Measurements from ENCODE around the gene CDHR5. TPM values are rescaled to one million over a fixed set of nuclear protein-coding genes. Genes with fewer than 3 reads are reported as not detected.
"Not testable (repeated sequence)": the region's sequence is repeated elsewhere in the genome, so short reads cannot be mapped to it uniquely, and the experiment has no call there.

CDHR5 gene
- total RNA-seq, 4 donors from 2014 or later = 256 to 1,063 (median 597) TPM

DNA sequence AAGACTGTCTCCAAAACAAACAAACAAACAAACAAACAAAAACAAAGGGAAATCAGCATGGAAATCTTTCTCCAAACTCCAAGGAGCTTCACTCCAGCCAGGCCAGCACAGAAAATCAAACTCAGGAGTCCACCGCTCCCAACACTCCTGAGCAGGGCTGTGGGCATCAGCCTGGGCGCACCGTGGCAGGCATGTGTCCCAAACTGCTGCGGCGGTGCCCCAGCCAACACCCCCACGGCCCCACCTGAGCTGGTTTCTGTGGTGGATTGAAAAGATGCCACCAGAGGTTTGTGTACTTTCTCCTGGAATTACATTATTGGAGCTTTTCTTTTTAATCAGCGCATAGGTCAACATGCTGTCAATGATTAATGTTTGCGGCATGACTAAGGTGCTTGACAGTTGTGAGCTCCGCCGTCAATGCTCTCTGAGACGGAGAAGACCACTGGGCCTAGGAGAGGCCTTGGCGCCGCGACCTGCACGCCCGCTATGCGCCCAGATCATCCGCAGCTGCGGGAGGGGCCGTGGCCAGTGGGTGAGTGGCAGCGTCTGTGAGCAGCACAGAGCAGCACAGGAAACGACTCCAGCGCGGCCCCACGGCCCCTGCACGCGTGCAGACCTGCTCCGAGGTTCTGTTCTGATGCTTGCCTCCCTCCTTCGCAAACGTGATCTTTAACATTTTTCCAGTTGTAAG lies 30.4 kb upstream of the CDHR5 start:
- WGBS, 2 donors (ENCODE audit: low coverage in 1 of 2) = 60 to 77% methylated on average over 2 to 30 of the region's 30 CpGs
- no peak overlapping the region for H3K4me3 ChIP-seq
- H3K27me3 ChIP-seq = no peaks in the 10 kb centered on the region
- H3K27ac ChIP-seq = no peak overlapping the region
- intact Hi-C loops (cut with DNase I; ENCODE audit: low total_unique reads) (no loop called here), in situ Hi-C loops (cut with MboI; ENCODE audit: low pct_ligation_motif_present in 1 of 4, low pct_unique_long_range_greater_than_20kb in 1 of 4, low sequenced_read_pairs in 3 of 4) (no loop called here)
- TF ChIP-seq EP300 (IDR thresholded peaks at IDR 0.05; ENCODE audit: low read depth) = no peak
- TF ChIP-seq POLR2AphosphoS5 (IDR thresholded peaks at IDR 0.05) = no peak
- TF ChIP-seq, protein P1, sequence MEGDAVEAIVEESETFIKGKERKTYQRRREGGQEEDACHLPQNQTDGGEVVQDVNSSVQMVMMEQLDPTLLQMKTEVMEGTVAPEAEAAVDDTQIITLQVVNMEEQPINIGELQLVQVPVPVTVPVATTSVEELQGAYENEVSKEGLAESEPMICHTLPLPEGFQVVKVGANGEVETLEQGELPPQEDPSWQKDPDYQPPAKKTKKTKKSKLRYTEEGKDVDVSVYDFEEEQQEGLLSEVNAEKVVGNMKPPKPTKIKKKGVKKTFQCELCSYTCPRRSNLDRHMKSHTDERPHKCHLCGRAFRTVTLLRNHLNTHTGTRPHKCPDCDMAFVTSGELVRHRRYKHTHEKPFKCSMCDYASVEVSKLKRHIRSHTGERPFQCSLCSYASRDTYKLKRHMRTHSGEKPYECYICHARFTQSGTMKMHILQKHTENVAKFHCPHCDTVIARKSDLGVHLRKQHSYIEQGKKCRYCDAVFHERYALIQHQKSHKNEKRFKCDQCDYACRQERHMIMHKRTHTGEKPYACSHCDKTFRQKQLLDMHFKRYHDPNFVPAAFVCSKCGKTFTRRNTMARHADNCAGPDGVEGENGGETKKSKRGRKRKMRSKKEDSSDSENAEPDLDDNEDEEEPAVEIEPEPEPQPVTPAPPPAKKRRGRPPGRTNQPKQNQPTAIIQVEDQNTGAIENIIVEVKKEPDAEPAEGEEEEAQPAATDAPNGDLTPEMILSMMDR (IDR thresholded peaks at IDR 0.05) = no peak
- TF ChIP-seq POLR2A (IDR thresholded peaks at IDR 0.05) = no peak
- H3K9me3 ChIP-seq = no peaks in the 10 kb centered on the region
- peaks cover 0 to 2% (median 0%) of the 10 kb centered on the region in 4 donors for H3K36me3 ChIP-seq
- DNase-seq = no peak
- H3K4me1 ChIP-seq = peaks cover 0 to 17% (median 7%) of the 10 kb centered on the region in 4 donors

DNA sequence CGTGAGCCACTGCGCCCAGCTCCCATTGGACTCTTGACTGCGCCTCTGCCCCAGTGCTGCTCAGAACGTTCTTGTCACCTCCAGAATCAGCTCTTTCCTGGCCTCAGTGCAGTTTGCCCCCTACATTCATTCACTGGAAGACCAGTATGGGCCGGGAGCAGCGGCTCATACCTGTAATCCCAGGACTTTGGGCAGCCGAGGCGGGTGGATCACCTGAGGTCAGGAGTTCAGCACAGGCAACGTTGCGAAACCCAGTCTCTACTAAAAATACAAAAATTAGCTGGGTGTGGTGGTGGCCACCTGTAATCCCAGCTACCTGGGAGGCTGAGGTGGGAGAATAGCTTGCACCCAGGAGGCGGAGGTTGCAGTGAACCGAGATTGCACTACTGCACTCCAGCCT lies 29.7 kb upstream of the CDHR5 start:
- peaks cover 0 to 17% (median 7%) of the 10 kb centered on the region in 4 donors for H3K4me1 ChIP-seq
- in situ Hi-C loops (cut with MboI; ENCODE audit: low pct_ligation_motif_present in 1 of 4, low pct_unique_long_range_greater_than_20kb in 1 of 4, low sequenced_read_pairs in 3 of 4); DNase-seq; H3K27ac ChIP-seq; H3K4me3 ChIP-seq; H3K9me3 ChIP-seq; H3K27me3 ChIP-seq; H3K36me3 ChIP-seq; intact Hi-C loops (cut with DNase I; ENCODE audit: low total_unique reads): not testable (repeated sequence)
- WGBS, 2 donors (ENCODE audit: low coverage in 1 of 2) = 89 to 100% methylated on average over 2 to 12 of the region's 12 CpGs

DNA sequence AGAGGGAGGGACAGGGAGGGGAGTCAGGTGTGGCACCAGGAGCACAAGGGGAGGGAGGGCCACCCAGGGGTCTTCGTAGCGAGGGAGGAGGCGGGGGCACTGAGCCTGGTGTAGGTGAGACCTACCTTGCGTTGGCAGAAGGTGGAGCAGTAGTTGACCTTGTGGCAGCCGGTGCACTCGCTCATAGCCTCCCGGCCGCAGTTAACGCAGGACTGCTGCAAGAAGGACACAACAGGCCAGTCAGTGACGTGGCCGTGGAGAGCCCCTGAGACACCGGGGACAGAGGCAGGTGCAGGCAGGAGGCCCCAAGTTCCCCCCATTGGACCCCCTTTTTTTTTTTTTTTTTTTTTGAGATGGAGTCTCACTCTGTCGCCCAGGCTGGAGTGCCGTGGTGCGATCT lies 29.1 kb upstream of the CDHR5 start:
- intact Hi-C loops (cut with DNase I; ENCODE audit: low total_unique reads) (no loop called here), in situ Hi-C loops (cut with MboI; ENCODE audit: low pct_ligation_motif_present in 1 of 4, low pct_unique_long_range_greater_than_20kb in 1 of 4, low sequenced_read_pairs in 3 of 4) (no loop called here)
- no peak overlapping the region for H3K4me3 ChIP-seq
- H3K36me3 ChIP-seq = peaks cover 0 to 2% (median 0%) of the 10 kb centered on the region in 4 donors
- no peak overlapping the region for H3K27ac ChIP-seq
- H3K27me3 ChIP-seq = no peaks in the 10 kb centered on the region
- TF ChIP-seq EP300 (IDR thresholded peaks at IDR 0.05; ENCODE audit: low read depth) = no peak
- TF ChIP-seq POLR2A (IDR thresholded peaks at IDR 0.05) = no peak
- no peak for TF ChIP-seq POLR2AphosphoS5 (IDR thresholded peaks at IDR 0.05)
- TF ChIP-seq, protein P1 (IDR thresholded peaks at IDR 0.05) = no peak
- no peak for DNase-seq
- peaks cover 0 to 17% (median 7%) of the 10 kb centered on the region in 4 donors for H3K4me1 ChIP-seq
- WGBS, 2 donors (ENCODE audit: low coverage in 1 of 2) = 80 to 87% methylated on average over 1 to 15 of the region's 15 CpGs
- H3K9me3 ChIP-seq = no peaks in the 10 kb centered on the region

DNA sequence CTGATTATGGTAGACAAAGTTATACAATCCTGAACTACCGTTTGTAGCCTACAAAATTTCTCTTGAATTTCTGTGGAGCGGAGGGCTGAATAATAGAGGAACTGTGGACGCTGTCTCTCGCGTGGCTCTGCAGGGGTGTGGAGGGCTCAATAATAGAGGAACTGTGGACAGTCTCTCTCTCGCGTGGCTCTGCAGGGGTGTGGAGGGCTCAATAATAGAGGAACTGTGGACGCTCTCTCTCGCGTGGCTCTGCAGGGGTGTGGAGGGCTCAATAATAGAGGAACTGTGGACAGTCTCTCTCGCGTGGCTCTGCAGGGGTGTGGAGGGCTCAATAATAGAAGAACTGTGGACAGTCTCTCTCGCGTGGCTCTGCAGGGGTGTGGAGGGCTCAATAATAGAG lies 28.4 kb upstream of the CDHR5 start:
- H3K36me3 ChIP-seq; DNase-seq; H3K27ac ChIP-seq; H3K27me3 ChIP-seq; intact Hi-C loops (cut with DNase I; ENCODE audit: low total_unique reads); H3K4me3 ChIP-seq; H3K9me3 ChIP-seq; in situ Hi-C loops (cut with MboI; ENCODE audit: low pct_ligation_motif_present in 1 of 4, low pct_unique_long_range_greater_than_20kb in 1 of 4, low sequenced_read_pairs in 3 of 4): not testable (repeated sequence)
- 89 to 100% methylated on average over 2 to 14 of the region's 14 CpGs for WGBS, 2 donors (ENCODE audit: low coverage in 1 of 2)
- H3K4me1 ChIP-seq = peaks cover 0 to 17% (median 7%) of the 10 kb centered on the region in 4 donors

DNA sequence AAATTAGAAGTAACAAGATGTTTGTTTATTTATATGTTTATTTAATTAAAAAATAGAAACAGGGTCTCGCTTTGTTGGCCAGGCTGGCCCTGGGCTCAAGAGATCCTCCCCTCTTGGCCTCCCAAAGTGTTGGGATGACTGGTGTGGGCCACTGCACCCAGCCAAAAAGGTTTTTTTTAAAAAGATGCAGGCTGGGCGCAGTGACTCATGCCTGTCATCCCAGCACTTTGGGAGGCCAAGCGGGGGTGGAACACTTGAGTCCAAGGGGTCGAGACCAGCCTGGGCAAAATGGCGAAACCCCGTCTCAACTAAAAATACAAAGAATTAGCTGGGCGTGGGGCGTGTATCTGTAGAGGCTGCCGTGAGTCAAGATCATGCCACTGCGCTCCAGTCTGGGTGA lies 25.7 kb upstream of the CDHR5 start:
- Histone ChIP-seq H3K4me3 (no peak overlapping the region), H3K36me3 (peaks cover 0 to 2% (median 0%) of the 10 kb centered on the region in 4 donors), H3K4me1 (peaks cover 0 to 10% (median 5%) of the 10 kb centered on the region in 4 donors), H3K27me3 (no peaks in the 10 kb centered on the region), H3K9me3 (no peaks in the 10 kb centered on the region), H3K27ac (no peak overlapping the region)
- in situ Hi-C loops (cut with MboI; ENCODE audit: low pct_ligation_motif_present in 1 of 4, low pct_unique_long_range_greater_than_20kb in 1 of 4, low sequenced_read_pairs in 3 of 4) = no loop called here
- DNase-seq = no peak
- WGBS, 2 donors (ENCODE audit: low coverage in 1 of 2) = 89 to 91% methylated on average over 4 to 10 of the region's 10 CpGs
- TF ChIP-seq POLR2A (IDR thresholded peaks at IDR 0.05) (no peak), EP300 (IDR thresholded peaks at IDR 0.05; ENCODE audit: low read depth) (no peak), POLR2AphosphoS5 (IDR thresholded peaks at IDR 0.05) (no peak)
- TF ChIP-seq, protein P1 (IDR thresholded peaks at IDR 0.05) = no peak
- intact Hi-C loops (cut with DNase I; ENCODE audit: low total_unique reads) = no loop called here

DNA sequence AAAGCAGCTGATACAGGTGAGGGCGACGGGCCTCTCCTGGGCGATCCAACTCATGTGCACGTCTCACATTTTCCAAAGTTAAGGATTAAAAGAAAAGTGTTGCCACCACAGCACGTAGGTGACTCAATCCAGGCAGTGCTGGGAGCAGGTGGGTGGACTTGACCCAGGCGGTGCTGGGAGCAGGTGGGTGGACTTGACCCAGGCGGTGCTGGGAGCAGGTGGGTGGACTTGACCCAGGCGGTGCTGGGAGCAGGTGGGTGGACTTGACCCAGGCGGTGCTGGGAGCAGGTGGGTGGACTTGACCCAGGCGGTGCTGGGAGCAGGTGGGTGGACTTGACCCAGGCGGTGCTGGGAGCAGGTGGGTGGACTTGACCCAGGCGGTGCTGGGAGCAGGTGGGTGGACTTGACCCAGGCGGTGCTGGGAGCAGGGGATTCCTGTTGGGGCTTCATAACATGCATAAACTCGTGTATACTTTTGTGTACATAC lies 23.0 kb upstream of the CDHR5 start:
- intact Hi-C loops (cut with DNase I; ENCODE audit: low total_unique reads); H3K27ac ChIP-seq; in situ Hi-C loops (cut with MboI; ENCODE audit: low pct_ligation_motif_present in 1 of 4, low pct_unique_long_range_greater_than_20kb in 1 of 4, low sequenced_read_pairs in 3 of 4); H3K9me3 ChIP-seq; H3K36me3 ChIP-seq; H3K27me3 ChIP-seq; H3K4me1 ChIP-seq; DNase-seq; H3K4me3 ChIP-seq: not testable (repeated sequence)
- 91% methylated on average over 3 to 11 of the region's 14 CpGs for WGBS, 2 donors (ENCODE audit: low coverage in 1 of 2)
